K562 (cell line): Measurements from ENCODE around the gene BCL7C.

ENCODE experiments used
- ATF3 ChIP-seq, 2 experiments: fragments of 450-650 bp in 1 of 2; sonication (generic) in 1 of 2; formaldehyde crosslinking in 1 of 2; IDR thresholded peaks in 1 of 2; conservative IDR thresholded peaks in 1 of 2; 2 replicates each; pipeline versions ENCODE4 v1.6.1 to v1.8.1; 2016 to 2023; ENCODE audit warnings: mild to moderate bottlenecking in 2 of 2, moderate library complexity in 2 of 2, inconsistent platforms in 1 of 2, missing genetic modification reagents in 1 of 2
- BCLAF1 ChIP-seq, 2 experiments: fragments of 450-650 bp in 1 of 2; IDR thresholded peaks; 2 replicates each; pipeline ENCODE4 v1.6.1; 2011 to 2017; ENCODE audit warnings: low read depth in 2 of 2, antibody characterized with exemption in 1 of 2, borderline replicate concordance in 1 of 2, low read length in 1 of 2, mild to moderate bottlenecking in 1 of 2, mixed read lengths in 1 of 2; ENCODE audit not compliant: control insufficient read depth in 1 of 2

DNA sequence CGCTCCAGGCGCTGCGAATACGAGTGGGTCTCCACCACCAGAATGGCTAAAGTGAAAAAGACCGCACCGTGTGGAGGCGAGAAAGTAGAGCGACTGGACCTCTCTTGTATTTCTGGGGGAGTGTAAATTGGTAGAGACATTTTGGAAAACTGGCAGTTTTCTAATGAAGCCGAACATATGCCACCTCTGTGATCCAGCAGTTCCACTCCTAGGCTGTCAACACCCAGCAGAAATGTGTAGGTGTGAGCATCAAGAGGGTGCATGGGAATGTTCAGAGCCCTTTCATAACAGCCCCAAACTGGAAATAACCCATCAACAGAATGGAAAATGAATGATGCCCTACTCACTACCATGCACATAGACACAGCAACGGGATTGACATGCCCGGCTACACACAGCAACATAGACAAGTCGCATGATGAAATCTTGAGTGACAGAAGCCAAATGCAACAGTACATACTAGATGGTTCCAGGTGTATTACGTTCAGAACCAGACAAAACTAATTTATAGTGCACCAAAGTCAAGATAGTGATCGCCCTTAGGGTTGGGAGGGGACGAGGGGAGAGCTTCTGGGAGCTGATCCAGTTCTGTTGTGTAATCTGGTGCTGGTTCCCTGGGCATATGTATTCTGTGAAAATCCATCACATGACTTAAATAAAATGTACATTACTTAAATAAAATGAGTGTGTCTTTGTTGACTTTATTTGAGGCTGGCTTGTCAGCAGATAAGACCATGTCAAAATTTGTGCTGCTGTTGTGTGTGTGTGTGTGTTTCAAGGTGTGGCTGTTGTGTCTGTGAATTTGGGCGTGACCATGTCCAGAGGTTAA is 877 bp upstream of the BCL7C start:
- TF ChIP-seq BCLAF1 (IDR thresholded peaks at IDR 0.05; ENCODE audit: borderline replicate concordance in 1 of 2, control insufficient read depth in 1 of 2, low read depth in 2 of 2, low read length in 1 of 2) (no peak), ATF3 (IDR thresholded peaks at IDR 0.05) (peak; percentile 52), ATF3 (CRISPR knock-in tag; conservative IDR thresholded peaks at IDR 0.05) (no peak)
